HEK293 (cell line): ENCODE measurements around the gene EFCAB6.

Experiments
- CTCF ChIA-PET: fragments of 350-600 bp; formaldehyde crosslinking; extraction: SDS; loops from one replicate; lab custom pipeline; 2021; ENCODE audit warnings: antibody characterized with exemption; lab: Yijun Ruan, JAX
- POLR2A ChIA-PET: fragments of 300-600 bp; formaldehyde crosslinking; extraction: SDS; loops from one replicate; lab custom pipeline; 2020; ENCODE audit warnings: antibody characterized with exemption, inconsistent platforms; lab: Yijun Ruan, JAX
- H3K27ac ChIP-seq: fragments of 200-500 bp; sonication (Bioruptor generic); 2 replicates; pipeline ENCODE4 v1.5.1; 2014; ENCODE audit warnings: low read depth, low read length, control low read depth, inconsistent platforms; ENCODE audit errors: extremely low read depth
- H3K36me3 ChIP-seq, 2 experiments: fragments of 200-500 bp in 1 of 2; sonication (Bioruptor generic) in 1 of 2; 1 replicate in 1 of 2; 2 replicates in 1 of 2; pipeline ENCODE4 v1.5.1; 2014 to 2017; ENCODE audit warnings: inconsistent platforms in 2 of 2, low read length in 2 of 2; ENCODE audit not compliant: control insufficient read depth in 2 of 2, insufficient read depth in 1 of 2
- H3K4me1 ChIP-seq: fragments of 200-500 bp; sonication (Bioruptor generic); 2 replicates; pipeline ENCODE4 v1.5.1; 2014; ENCODE audit warnings: mild to moderate bottlenecking, low read length, inconsistent platforms; ENCODE audit not compliant: control insufficient read depth, insufficient read depth
- H3K4me3 ChIP-seq: 2 replicates; pipeline ENCODE4 v1.5.1; 2011; ENCODE audit warnings: low read depth, mild to moderate bottlenecking, control low read depth, low read length, moderate library complexity
- H3K9me3 ChIP-seq: fragments of 200-500 bp; sonication (Bioruptor generic); 2 replicates; pipeline ENCODE4 v1.5.1; 2014; ENCODE audit warnings: low read depth, low read length, inconsistent platforms; ENCODE audit not compliant: control insufficient read depth, insufficient read depth
- AEBP2 ChIP-seq: fragments of 450-650 bp; formaldehyde crosslinking; IDR thresholded peaks from 2 replicates; pipeline ENCODE4 v1.5.1; 2016; ENCODE audit warnings: missing biosample characterization, missing genetic modification characterization, borderline replicate concordance
- BCL11A ChIP-seq: fragments of 450-650 bp; formaldehyde crosslinking; IDR thresholded peaks from 2 replicates; pipeline ENCODE4 v1.5.1; 2016; ENCODE audit warnings: low read depth, missing biosample characterization, missing genetic modification characterization
- EGR2 ChIP-seq: fragments of 450-650 bp; formaldehyde crosslinking; IDR thresholded peaks from 2 replicates; pipeline ENCODE4 v1.5.1; 2016; ENCODE audit warnings: low read depth, missing biosample characterization, missing genetic modification characterization
- HOXC10 ChIP-seq: sonication (generic); formaldehyde crosslinking; IDR thresholded peaks from 2 replicates; pipeline ENCODE4 v1.8.1; 2023; ENCODE audit warnings: mild to moderate bottlenecking, missing genetic modification reagents
- HOXD13 ChIP-seq: sonication (generic); formaldehyde crosslinking; IDR thresholded peaks from 2 replicates; pipeline ENCODE4 v1.8.0; 2022; ENCODE audit warnings: missing genetic modification reagents, borderline replicate concordance
- MZF1 ChIP-seq: fragments of 450-650 bp; formaldehyde crosslinking; IDR thresholded peaks from 2 replicates; pipeline ENCODE4 v1.5.1; 2017; ENCODE audit warnings: missing biosample characterization, missing genetic modification characterization, borderline replicate concordance
- OSR2 ChIP-seq: fragments of 450-650 bp; formaldehyde crosslinking; IDR thresholded peaks from 2 replicates; pipeline ENCODE4 v1.5.1; 2016; ENCODE audit warnings: missing biosample characterization, missing genetic modification characterization
- SALL2 ChIP-seq: fragments of 450-650 bp; formaldehyde crosslinking; IDR thresholded peaks from 2 replicates; pipeline ENCODE4 v1.5.0; 2017; ENCODE audit warnings: missing biosample characterization, mild to moderate bottlenecking, missing genetic modification characterization, borderline replicate concordance
- ZBTB17 ChIP-seq: fragments of 450-650 bp; formaldehyde crosslinking; IDR thresholded peaks from 2 replicates; pipeline ENCODE4 v1.5.1; 2016; ENCODE audit warnings: missing biosample characterization, missing genetic modification characterization
- ZBTB20 ChIP-seq: fragments of 450-650 bp; formaldehyde crosslinking; IDR thresholded peaks from 2 replicates; pipeline ENCODE4 v1.5.1; 2016; ENCODE audit warnings: missing biosample characterization, missing genetic modification characterization
- ZBTB7A ChIP-seq: fragments of 450-650 bp; formaldehyde crosslinking; IDR thresholded peaks from 2 replicates; pipeline ENCODE4 v1.5.1; 2016; ENCODE audit warnings: low read depth, missing biosample characterization, missing genetic modification characterization
- ZBTB8A ChIP-seq: fragments of 450-650 bp; formaldehyde crosslinking; IDR thresholded peaks from 2 replicates; pipeline ENCODE4 v1.5.1; 2016; ENCODE audit warnings: missing biosample characterization, missing genetic modification characterization
- ZFP3 ChIP-seq: fragments of 450-650 bp; formaldehyde crosslinking; IDR thresholded peaks from 2 replicates; pipeline ENCODE4 v1.5.1; 2016; ENCODE audit warnings: low read depth, missing biosample characterization, missing genetic modification characterization
- ZFP41 ChIP-seq: fragments of 450-650 bp; formaldehyde crosslinking; IDR thresholded peaks from 2 replicates; pipeline ENCODE4 v1.5.1; 2016; ENCODE audit warnings: missing biosample characterization, missing genetic modification characterization, borderline replicate concordance
- ZFP69B ChIP-seq: fragments of 450-650 bp; formaldehyde crosslinking; IDR thresholded peaks from 2 replicates; pipeline ENCODE4 v1.5.1; 2016; ENCODE audit warnings: missing biosample characterization, missing genetic modification characterization
- ZNF121 ChIP-seq: fragments of 450-650 bp; formaldehyde crosslinking; IDR thresholded peaks from 2 replicates; pipeline ENCODE4 v1.5.1; 2016; ENCODE audit warnings: missing biosample characterization, missing genetic modification characterization
- ZNF202 ChIP-seq: fragments of 450-650 bp; formaldehyde crosslinking; IDR thresholded peaks from 2 replicates; pipeline ENCODE4 v1.5.1; 2016; ENCODE audit warnings: missing biosample characterization, missing genetic modification characterization, borderline replicate concordance
- ZNF223 ChIP-seq: fragments of 450-650 bp; formaldehyde crosslinking; IDR thresholded peaks from 2 replicates; pipeline ENCODE4 v1.5.1; 2016; ENCODE audit warnings: missing biosample characterization, missing genetic modification characterization
- ZNF24 ChIP-seq: fragments of 450-650 bp; formaldehyde crosslinking; IDR thresholded peaks from 2 replicates; pipeline ENCODE4 v1.5.1; 2016; ENCODE audit warnings: missing biosample characterization, missing genetic modification characterization
- ZNF266 ChIP-seq: fragments of 450-650 bp; formaldehyde crosslinking; IDR thresholded peaks from 2 replicates; pipeline ENCODE4 v1.5.1; 2016; ENCODE audit warnings: missing biosample characterization, missing genetic modification characterization, low read depth
- ZNF311 ChIP-seq: fragments of 450-650 bp; formaldehyde crosslinking; IDR thresholded peaks from 2 replicates; pipeline ENCODE4 v1.5.1; 2017; ENCODE audit warnings: missing biosample characterization, missing genetic modification characterization, borderline replicate concordance
- ZNF335 ChIP-seq: fragments of 450-650 bp; formaldehyde crosslinking; conservative IDR thresholded peaks from 2 replicates; pipeline ENCODE4 v1.5.1; 2016; ENCODE audit warnings: missing biosample characterization, missing genetic modification characterization
- ZNF354C ChIP-seq: fragments of 450-650 bp; formaldehyde crosslinking; IDR thresholded peaks from 2 replicates; pipeline ENCODE4 v1.5.1; 2016; ENCODE audit warnings: missing biosample characterization, missing genetic modification characterization, low read depth, borderline replicate concordance
- ZNF391 ChIP-seq: fragments of 450-650 bp; formaldehyde crosslinking; IDR thresholded peaks from 2 replicates; pipeline ENCODE4 v1.5.1; 2016; ENCODE audit warnings: low read depth, missing biosample characterization, missing genetic modification characterization, borderline replicate concordance
- ZNF529 ChIP-seq: fragments of 450-650 bp; formaldehyde crosslinking; IDR thresholded peaks from 2 replicates; pipeline ENCODE4 v1.5.1; 2017; ENCODE audit warnings: missing genetic modification characterization, missing biosample characterization; ENCODE audit not compliant: insufficient replicate concordance
- ZNF560 ChIP-seq: fragments of 450-650 bp; formaldehyde crosslinking; IDR thresholded peaks from 2 replicates; pipeline ENCODE4 v1.5.1; 2017; ENCODE audit warnings: missing biosample characterization, missing genetic modification characterization, borderline replicate concordance
- ZNF585B ChIP-seq: fragments of 450-650 bp; formaldehyde crosslinking; IDR thresholded peaks from 2 replicates; pipeline ENCODE4 v1.5.1; 2016; ENCODE audit warnings: missing biosample characterization, missing genetic modification characterization
- ZNF596 ChIP-seq: fragments of 450-650 bp; IDR thresholded peaks from 2 replicates; pipeline ENCODE4 v1.5.0; 2018; ENCODE audit warnings: missing biosample characterization, mild to moderate bottlenecking, missing genetic modification characterization, moderate library complexity
- ZNF707 ChIP-seq: fragments of 450-650 bp; formaldehyde crosslinking; IDR thresholded peaks from 2 replicates; pipeline ENCODE4 v1.5.1; 2016; ENCODE audit warnings: missing biosample characterization, missing genetic modification characterization
- ZNF76 ChIP-seq: fragments of 450-650 bp; formaldehyde crosslinking; IDR thresholded peaks from 2 replicates; pipeline ENCODE4; 2016; ENCODE audit warnings: low read depth, missing biosample characterization, missing genetic modification characterization, borderline replicate concordance
- ZNF830 ChIP-seq: fragments of 450-650 bp; IDR thresholded peaks from 2 replicates; pipeline ENCODE4 v1.5.0; 2018; ENCODE audit warnings: missing biosample characterization, missing genetic modification characterization, low read depth, mild to moderate bottlenecking, moderate library complexity
- TF ChIP-seq, protein P1 (sequence below): fragments of 450-650 bp; formaldehyde crosslinking; IDR thresholded peaks from 2 replicates; pipeline ENCODE4 v1.5.1; 2016; ENCODE audit warnings: missing biosample characterization, missing genetic modification characterization

EFCAB6 gene

GRCh38 chr22:43820651-43821305, 8.7 kb upstream of the EFCAB6 start:
- H3K27ac ChIP-seq = no peak overlapping the region
- POLR2A ChIA-PET = no interaction called here
- CTCF ChIA-PET = no interaction called here

GRCh38 chr22:43819931-43820640, 8.0 kb upstream of the EFCAB6 start:
- H3K27ac ChIP-seq = no peak overlapping the region
- CTCF ChIA-PET = no interaction called here
- no peak for TF ChIP-seq ZNF223 (tag by site-specific recombination)
- TF ChIP-seq HOXC10 (CRISPR knock-in tag) = no peak
- no peak for TF ChIP-seq ZBTB17 (tag by site-specific recombination)
- no peak for TF ChIP-seq ZNF391 (tag by site-specific recombination)
- no peak for TF ChIP-seq ZNF354C (tag by site-specific recombination)
- no peak for TF ChIP-seq ZNF266 (tag by site-specific recombination)
- no peak for TF ChIP-seq ZNF121 (tag by site-specific recombination)
- no peak for TF ChIP-seq HOXD13 (CRISPR knock-in tag)
- TF ChIP-seq ZNF585B (tag by site-specific recombination) = no peak
- no peak for TF ChIP-seq ZFP3 (tag by site-specific recombination)
- no peak for TF ChIP-seq EGR2 (tag by site-specific recombination)
- no peak for TF ChIP-seq ZNF707 (tag by site-specific recombination)
- TF ChIP-seq ZNF24 (tag by site-specific recombination) = no peak
- TF ChIP-seq, all 188 proteins: peak for 0
- POLR2A ChIA-PET = no interaction called here
- Histone ChIP-seq H3K36me3 (peaks cover 0 to 9% of the 10 kb centered on the region in 2 experiments; a peak in 1 of 3 replicates), H3K4me1 (no peaks in the 10 kb centered on the region), H3K4me3 (no peak overlapping the region), H3K9me3 (no peaks in the 10 kb centered on the region)

More at GRCh38 chr22:43820651-43821305, 8.7 kb upstream of the EFCAB6 start:
- H3K9me3 ChIP-seq = no peaks in the 10 kb centered on the region
- no peaks in the 10 kb centered on the region for H3K4me1 ChIP-seq
- H3K4me3 ChIP-seq = no peak overlapping the region
- H3K36me3 ChIP-seq = peaks cover 0 to 12% of the 10 kb centered on the region in 2 experiments; a peak in 1 of 3 replicates
- no peak for TF ChIP-seq ZNF560 (tag by site-specific recombination)
- TF ChIP-seq ZNF202 (tag by site-specific recombination) = no peak
- TF ChIP-seq, protein P1, sequence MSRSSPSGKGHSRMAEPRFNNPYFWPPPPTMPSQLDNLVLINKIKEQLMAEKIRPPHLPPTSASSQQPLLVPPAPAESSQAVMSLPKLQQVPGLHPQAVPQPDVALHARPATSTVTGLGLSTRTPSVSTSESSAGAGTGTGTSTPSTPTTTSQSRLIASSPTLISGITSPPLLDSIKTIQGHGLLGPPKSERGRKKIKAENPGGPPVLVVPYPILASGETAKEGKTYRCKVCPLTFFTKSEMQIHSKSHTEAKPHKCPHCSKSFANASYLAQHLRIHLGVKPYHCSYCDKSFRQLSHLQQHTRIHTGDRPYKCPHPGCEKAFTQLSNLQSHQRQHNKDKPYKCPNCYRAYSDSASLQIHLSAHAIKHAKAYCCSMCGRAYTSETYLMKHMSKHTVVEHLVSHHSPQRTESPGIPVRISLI (tag by site-specific recombination) = no peak
- TF ChIP-seq EGR2 (tag by site-specific recombination) = no peak
- TF ChIP-seq OSR2 (tag by site-specific recombination) = no peak
- no peak for TF ChIP-seq AEBP2 (tag by site-specific recombination)
- TF ChIP-seq ZBTB7A = no peak
- TF ChIP-seq ZNF529 = no peak
- no peak for TF ChIP-seq SALL2 (tag by site-specific recombination)
- TF ChIP-seq ZNF311 (tag by site-specific recombination) = no peak
- TF ChIP-seq ZNF76 (tag by site-specific recombination) = no peak
- TF ChIP-seq ZFP41 = no peak
- no peak for TF ChIP-seq ZFP69B (tag by site-specific recombination)
- no peak for TF ChIP-seq MZF1
- no peak for TF ChIP-seq ZNF335 (tag by site-specific recombination)
- no peak for TF ChIP-seq ZBTB20 (tag by site-specific recombination)
- no peak for TF ChIP-seq BCL11A (tag by site-specific recombination)
- no peak for TF ChIP-seq ZNF830 (tag by site-specific recombination)
- no peak for TF ChIP-seq ZNF596 (tag by site-specific recombination)
- no peak for TF ChIP-seq ZBTB8A (tag by site-specific recombination)
